Measurements from ENCODE around the gene FCSK.

FCSK gene

GRCh38 chr16:70455910-70456309, 1.5 kb downstream of the FCSK start:
- DNase-seq (ENCODE audit: low spot score) = no peak

DNA sequence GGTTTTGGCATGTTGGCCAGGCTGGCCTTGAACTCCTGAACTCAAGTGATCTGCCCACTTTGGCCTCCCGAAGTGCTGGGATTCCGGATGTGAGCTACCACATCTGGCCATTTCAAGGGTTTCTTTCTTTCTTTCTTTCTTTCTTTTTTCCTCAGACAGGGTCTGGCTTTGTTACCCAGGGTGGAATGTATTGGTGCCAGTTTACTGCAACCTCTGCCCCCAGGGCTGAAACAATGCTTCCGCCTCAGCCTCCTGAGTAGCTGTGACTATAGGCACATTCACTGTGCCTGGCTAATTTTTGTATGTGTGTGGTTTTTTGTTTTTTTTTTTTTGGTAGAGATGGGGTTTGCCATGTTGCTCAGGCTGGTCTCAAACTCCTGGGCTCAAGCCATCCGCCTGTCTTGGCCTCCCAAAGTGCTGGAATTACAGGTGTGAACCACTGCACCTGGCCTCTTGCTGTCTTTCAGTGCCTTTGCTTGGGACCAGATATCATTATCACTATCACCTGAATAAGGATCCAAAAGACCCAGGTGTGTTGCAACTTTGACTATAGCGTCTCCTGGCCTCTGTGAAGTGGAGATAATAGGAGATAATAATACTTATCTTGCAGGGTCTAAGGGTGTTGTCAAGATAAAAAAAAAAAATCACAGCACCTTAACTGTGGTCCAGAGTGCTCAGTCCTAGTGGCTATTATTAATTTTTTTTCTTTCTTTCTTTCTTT, 3.2 kb downstream of the FCSK start:
- no peak for DNase-seq (ENCODE audit: low spot score)

- no peak for DNase-seq (ENCODE audit: low spot score)
These were observed 6.4 kb downstream of the FCSK start for GRCh38 chr16:70460737-70461261.

- DNase-seq (ENCODE audit: low spot score) = no peak
These were observed 8.8 kb downstream of the FCSK start for GRCh38 chr16:70463235-70463634.

GRCh38 chr16:70465999-70466804, 11.8 kb downstream of the FCSK start:
- DNase-seq (ENCODE audit: low spot score) = no peak

DNA sequence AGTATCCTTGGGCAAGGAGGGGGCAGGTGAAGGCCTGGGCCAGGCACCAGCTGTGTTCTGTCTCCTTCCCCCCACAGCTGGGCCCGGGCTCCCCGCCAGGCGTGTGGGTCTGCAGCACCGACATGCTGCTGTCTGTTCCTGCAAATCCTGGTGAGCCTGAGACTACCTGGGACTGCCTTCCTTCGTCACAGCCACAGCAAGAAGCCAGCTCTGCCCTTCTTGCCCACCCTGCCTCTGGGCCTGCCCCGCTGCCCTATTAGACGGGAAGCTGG, 12.3 kb downstream of the FCSK start:
- DNase-seq (ENCODE audit: low spot score) = no peak

DNA sequence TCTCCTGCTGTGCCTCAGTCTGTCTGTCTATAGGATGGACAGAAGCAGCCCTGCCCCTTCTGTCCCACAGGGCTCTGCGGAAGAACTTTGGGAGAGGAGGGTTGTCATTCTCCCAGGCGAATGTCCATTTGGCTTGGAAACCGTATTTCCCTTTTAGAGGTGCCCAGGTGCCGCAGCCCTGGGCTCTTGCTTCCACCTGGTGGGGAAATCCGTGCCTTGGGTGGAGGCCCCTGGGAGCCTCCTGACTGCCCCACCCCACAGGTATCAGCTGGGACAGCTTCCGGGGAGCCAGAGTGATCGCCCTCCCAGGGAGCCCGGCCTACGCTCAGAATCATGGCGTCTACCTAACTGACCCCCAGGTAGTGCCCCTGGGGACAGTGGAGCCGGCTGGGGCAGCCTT, 12.7 kb downstream of the FCSK start:
- DNase-seq (ENCODE audit: low spot score) = no peak

DNA sequence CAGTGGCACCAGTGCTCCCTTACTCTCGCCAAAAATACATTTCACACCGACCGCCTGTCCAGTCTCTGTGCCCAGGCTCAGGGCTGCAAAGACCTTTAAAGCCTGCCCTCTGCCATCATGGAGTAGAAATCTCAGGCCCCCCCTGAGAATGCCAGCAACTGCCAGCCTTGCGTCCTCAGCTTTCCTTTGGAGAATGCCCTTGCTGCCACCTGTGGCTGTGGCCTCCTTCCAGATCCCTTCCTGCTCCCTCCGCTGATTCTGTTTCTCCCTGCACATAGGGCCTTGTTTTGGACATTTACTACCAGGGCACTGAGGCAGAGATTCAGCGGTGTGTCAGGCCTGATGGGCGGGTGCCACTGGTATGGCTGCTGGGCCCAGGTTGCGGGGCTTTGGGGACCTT, 13.2 kb downstream of the FCSK start:
- DNase-seq (ENCODE audit: low spot score) = no peak

GRCh38 chr16:70468776-70469525, 14.6 kb downstream of the FCSK start:
- no peak for DNase-seq (ENCODE audit: low spot score)

DNA sequence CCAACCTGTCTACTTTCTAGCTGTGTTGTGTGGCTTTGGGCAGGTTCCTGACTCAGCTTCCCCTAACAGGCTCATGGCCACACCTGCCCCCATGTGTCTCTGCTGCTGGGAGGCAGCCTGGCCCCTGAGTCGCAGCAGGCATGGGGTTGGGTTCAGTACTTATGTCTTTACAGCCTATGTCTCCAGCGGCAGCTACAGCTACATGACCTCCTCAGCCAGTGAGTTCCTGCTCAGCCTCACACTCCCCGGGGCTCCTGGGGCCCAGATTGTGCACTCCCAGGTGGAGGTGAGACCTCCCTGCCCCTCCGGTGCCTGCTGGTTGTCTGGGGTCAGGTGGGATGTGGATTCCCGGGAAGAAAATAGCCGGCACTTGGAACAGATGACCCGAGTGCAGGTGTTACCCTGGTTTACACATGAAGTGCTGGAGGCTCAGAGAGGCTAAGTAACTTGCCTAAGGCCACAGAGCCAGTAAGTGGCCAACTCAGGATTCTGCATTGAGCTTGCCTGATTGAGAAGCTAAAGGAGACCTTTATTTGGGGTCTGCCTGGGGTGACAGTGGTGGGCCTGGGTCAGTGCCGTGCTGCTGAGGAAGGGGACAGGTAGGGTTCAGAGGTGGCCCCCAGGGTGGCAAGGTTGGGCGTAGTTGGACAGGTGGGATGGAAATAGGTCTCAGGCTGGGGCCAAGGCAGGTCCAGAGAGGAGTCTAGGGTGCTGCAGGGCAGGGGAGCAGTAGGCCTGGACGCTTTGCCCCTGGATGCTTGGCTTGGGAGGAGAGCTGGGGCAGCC, 15.9 kb downstream of the FCSK start:
- no peak for DNase-seq (ENCODE audit: low spot score)

- peak; percentile 70 for DNase-seq (ENCODE audit: low spot score)
These were observed 16.5 kb downstream of the FCSK start for GRCh38 chr16:70470927-70471341.

DNA sequence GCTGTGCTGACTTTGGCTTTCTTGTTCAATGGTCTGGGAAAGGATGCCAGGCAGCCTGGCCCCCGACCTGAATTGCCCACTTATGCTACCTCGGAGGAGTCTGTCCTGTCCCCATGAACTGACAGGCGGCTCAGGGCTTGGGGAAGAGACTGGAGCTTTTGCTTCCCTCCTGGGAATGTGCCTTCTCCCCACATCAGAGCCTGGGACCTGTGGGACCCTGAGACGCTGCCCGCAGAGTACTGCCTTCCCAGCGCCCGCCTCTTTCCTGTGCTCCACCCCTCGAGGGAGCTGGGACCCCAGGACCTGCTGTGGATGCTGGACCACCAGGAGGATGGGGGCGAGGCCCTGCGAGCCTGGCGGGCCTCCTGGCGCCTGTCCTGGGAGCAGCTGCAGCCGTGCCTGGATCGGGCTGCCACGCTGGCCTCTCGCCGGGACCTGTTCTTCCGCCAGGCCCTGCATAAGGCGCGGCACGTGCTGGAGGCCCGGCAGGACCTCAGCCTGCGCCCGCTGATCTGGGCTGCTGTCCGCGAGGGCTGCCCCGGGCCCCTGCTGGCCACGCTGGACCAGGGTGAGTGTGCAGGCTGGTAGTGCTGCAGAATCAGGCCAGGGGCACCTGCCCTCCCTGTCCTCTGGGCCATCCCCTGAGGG, 18.5 kb downstream of the FCSK start:
- DNase-seq (ENCODE audit: low spot score) = no peak

DNA sequence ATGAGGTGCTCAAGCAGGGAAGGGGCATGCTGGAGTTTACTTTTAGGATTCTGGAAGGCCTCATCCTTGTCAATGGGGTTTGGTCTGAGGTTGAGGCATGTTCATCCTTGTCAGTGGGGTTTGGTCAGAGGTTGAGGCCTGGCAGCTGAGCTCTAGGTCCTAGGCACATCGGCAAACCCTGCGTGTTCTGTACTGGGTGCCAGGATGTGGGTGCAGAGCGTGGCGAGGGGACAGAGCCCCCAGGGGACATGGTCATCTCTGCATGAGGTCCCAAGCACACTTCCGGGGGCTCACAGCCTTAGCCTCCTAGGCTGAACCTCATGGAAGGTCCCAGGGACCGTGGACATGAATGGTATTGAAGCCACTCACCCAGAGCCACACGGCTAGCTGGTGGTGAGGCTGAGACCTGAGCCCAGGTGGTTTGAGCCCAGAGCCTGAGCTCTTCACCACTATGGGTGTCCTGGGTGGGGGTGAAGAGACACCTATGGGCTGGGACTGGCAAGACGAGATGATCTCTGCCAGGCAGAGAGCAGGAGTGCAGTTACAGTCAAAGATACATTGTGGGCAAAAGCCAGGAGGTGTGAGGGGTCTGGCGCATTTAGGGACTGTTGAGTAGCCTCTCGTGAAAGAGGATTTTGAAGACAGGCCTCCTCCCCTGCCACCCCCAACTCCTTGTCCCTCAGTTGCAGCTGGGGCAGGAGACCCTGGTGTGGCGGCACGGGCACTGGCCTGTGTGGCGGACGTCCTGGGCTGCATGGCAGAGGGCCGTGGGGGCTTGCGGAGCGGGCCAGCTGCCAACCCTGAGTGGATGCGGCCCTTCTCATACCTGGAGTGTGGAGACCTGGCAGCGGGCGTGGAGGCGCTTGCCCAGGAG, 19.3 kb downstream of the FCSK start:
- DNase-seq (ENCODE audit: low spot score) = no peak

DNA sequence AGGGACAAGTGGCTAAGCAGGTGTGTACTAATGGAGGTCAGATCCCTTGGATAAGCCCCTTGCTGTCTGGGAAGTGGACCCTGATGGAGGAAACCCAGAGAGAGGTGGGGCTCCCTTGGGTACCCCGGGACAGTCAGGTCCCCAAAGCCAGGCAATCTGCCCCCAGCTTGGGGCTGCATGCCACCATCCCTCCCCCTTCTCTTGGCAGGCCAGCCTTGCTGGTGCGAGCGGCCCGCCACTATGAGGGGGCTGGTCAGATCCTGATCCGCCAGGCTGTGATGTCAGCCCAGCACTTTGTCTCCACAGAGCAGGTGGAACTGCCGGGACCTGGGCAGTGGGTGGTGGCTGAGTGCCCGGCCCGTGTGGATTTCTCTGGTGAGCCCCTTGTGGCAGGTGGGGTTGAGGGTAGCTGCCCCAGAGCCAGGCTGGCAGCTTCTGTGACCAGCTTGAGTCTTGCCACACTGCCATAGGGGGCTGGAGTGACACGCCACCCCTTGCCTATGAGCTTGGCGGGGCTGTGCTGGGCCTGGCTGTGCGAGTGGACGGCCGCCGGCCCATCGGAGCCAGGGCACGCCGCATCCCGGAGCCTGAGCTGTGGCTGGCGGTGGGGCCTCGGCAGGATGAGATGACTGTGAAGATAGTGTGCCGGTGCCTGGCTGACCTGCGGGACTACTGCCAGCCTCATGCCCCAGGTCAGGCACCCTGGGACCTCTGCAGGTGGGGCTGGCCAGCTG, 20.1 kb downstream of the FCSK start:
- no peak for DNase-seq (ENCODE audit: low spot score)

GRCh38 chr16:70475054-70475871, 20.9 kb downstream of the FCSK start:
- no peak for DNase-seq (ENCODE audit: low spot score)

DNA sequence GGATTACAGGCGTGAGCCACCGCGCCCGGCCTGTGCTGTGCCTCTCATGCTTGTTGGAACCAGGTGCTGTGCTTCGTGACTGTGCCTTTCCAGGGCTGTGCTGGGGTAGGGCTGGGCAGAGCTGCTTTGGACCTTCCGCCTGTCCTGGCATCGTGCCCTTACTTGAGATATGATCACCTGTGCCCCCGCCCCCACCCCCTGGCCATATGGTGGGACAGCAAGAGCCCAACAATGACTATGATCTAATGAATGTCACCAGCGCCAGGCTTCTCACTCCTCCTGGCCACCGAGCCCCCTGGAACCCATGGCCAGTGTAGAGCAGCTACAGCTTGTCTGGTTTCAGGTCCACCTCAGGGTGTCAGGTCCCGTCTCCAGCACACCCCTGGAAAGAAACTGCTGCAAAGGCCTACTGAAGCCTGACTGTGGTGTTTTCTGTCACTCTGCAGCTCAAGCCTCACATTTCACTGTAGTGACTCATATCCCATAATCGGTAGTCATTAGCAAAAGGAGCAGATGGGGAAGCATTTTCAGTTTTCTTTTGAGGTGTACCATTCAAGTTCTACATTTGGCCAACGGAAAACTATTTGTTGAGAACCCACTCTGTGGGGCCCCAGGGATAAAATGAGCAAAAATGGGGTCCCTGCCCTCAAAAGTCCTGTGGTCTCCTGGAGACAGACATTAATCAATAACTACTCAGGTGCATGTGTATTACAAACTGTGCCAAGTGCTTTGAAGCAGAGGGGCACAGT, 22.1 kb downstream of the FCSK start:
- DNase-seq (ENCODE audit: low spot score) = no peak

- DNase-seq (ENCODE audit: low spot score) = no peak
These were observed 23.8 kb downstream of the FCSK start for GRCh38 chr16:70478169-70478568.

- no peak for DNase-seq (ENCODE audit: low spot score)
These were observed 24.5 kb downstream of the FCSK start for GRCh38 chr16:70478912-70479341.
